HG03135 (cell line): ENCODE measurements around the gene ITGB5.

ENCODE experiments used
- ATAC-seq: cut with Tn5 transposase; IDR thresholded peaks from one replicate; pipeline ENCODE4 v1.9.1; 2021; ENCODE audit warnings: mild to moderate bottlenecking, moderate library complexity; ENCODE audit not compliant: unreplicated experiment

ITGB5 gene

DNA sequence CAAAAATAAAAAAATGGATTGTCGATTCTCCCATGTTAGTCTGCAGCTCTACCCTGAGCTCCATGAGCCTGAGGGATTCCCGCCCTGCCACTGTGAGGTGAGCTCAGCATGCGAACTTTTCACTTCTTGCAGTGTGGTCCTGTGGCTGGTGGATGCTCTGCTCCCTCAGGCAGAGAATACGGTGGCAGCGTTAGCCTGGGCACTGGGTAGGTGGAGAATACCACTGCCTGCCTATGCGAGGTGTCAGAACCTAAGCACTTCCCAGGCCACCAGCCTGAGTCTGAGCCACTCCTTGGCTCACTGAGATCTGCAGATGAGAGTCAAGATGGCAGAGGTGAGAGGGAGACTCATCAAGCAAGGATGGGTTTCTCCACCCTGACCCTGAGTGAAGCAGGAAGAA, 70.1 kb downstream of the ITGB5 start:
- no peak for ATAC-seq

DNA sequence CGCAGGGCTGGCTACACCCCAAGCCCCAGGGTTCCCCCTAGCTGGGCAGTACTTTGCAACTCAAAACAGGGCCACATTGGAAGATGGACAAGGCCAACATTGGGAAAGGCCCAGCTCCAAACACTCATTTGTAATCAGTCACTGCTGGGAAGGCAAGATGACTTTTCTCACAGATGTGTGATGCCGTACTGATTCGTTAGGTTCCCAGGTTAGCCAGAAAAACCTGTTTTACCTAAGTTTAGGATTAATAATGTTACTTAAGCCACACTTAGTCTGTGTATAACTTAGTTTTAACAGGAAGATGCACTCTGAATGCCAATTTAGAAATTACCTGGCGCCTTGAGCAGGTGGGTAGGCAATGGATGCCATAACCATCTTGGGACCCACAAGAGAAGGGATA, 71.0 kb downstream of the ITGB5 start:
- ATAC-seq, result no peak

DNA sequence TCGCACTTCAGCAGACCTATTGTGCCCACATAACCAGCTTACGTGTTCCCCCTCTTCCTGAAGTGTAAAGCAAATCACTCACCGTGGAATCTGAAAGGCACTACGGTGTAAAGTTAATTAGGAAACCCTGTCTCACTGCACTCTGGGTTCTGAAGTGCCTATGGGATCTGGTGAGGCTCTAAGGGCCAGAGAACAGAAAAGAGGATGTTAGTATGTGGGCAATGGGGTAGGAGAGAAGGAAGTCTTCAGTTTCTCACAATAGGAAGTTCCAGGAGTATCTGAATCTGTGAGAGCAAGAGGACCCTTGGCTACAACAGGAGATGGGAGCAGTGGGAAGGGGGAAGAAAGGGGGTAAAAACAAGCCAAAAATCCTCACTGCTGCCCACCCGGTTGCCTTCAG, 71.4 kb downstream of the ITGB5 start:
- ATAC-seq, result no peak

DNA sequence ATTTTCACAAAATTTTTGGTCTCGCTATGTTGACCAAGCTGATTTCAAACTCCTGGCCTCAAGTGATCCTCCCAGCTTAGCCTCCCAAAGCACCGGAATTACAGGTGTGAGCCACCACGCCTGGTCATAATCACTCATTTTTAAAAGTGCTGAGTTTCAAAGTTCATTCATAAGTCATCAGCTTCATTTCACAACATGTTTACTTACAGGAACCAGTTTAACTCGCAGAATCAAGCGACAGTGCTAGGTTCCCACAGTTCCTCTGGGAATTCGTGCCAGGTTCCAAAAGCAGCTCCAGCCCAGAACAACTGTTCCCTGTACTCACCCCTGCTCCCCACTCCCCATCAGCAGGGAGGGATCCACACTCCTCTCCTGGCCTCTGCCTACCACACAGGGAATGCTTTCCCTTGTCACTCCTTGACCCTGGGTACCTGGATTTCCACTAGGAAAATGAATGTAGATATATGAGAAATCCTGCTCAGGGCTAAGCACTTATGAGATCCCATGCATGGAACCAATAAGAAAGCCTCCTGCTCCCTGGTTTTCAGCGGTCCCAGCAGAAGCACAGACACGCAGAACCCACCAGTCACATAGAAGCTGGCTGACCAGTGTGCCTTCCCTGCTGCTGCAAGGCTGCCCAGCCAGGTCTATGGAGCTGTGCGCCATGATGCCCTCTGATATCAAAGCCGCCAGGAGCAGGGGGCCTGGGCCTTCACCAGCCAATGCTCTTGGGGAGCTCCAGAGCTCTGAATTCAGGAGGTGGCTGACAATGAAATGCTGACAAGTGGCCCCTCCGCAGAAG, 72.3 kb downstream of the ITGB5 start:
- ATAC-seq, result no peak

DNA sequence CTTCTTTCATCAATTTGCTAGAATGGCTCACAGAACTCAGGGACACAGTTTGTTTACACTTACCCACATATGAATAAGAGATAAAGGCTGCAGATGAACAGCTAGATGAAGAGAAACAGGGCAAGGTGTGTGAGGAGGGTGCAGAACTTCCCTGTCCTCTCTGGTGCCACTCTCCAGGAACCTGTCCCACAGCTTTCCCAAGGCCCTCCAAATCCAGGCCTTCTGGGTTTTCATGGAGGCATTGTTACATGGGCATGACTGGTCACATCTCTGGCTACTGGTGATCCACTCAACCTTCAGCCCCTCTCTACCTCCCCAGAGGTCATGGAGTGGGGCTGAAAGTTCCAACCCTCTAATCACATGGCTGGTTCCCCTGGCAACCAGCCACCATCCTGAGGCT, 73.6 kb downstream of the ITGB5 start:
- no peak for ATAC-seq

DNA sequence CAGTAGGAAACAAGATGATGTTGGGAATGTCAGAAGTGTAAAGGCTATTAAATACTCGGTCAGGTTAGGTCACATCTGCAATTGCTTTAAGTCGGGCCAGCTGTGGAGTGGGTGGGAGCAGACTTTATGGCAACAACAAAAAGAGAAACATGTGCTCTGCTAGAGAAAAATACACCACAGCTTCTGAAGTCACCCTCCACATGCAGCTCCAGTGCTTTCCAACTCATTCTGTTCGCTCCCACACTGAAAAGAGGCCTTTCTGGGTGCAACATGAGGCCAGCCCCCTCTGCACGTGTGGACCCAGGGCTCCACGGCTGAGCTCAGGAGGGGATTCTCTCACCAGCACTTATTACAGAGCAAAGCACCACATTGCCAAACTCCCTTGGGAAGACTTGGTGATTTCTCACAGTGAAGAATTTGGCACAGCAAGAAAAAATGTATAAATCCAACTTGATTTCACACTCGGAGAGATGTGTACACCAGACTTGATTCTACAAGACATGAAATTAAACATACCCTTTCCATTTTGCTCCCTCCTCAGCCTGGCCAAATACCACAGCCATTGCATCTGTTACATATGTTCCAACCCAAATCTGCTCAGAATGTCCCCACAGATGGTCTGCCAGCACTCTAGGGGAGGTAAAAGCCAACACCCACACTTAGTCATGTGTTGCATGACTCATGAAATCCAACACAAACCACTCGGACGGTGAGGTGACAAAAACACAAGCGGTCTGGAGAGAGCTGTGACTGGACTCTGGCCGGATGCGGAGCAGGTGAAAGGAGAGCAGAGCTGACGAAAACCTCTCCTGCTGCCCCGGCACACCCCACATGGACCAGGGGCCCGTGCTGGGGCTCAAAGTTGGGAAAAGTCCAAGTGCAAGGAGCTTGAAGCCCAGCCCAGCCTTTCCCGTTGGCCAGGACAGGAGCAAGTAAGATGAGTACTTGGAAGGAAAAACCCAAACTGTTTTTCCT, 74.6 kb downstream of the ITGB5 start:
- ATAC-seq, result no peak

DNA sequence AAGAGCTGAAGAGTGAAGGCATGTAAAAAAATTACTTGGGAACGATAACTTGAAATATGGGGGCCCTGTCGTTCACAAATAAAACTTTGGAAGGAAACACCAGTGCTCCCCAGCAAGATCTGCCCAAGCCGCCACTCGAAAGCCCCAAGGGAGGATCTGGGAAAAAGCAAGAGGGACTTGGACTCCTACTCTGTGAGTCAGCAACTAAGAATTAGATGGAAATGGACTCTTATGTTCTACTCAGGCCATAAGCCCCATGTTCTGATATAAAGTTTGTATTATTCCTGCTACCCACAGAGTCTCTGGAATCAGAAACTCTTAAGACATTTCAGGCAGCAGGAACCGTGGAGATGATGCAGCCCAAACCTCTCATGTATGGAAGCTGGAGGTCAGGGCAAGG, 75.7 kb downstream of the ITGB5 start:
- no peak for ATAC-seq

DNA sequence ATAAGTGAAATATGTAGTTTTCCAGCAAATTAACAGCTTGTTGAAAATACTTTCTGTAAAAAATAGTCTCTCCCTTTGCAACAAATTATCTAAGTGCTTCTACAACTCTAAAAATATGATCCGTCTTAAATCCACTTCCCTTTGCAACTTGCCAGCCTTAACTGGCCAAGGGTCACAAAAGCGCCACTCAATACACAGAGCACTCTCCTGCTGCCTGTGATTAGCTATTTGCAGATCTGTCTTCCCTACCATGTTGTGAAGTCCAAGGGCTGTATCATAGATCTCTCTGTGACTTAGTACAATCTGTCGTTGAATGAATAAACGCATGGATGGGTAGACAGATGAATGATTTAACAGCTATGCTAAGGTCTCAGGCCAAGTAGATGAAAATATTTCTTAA, 76.2 kb downstream of the ITGB5 start:
- ATAC-seq, result no peak

DNA sequence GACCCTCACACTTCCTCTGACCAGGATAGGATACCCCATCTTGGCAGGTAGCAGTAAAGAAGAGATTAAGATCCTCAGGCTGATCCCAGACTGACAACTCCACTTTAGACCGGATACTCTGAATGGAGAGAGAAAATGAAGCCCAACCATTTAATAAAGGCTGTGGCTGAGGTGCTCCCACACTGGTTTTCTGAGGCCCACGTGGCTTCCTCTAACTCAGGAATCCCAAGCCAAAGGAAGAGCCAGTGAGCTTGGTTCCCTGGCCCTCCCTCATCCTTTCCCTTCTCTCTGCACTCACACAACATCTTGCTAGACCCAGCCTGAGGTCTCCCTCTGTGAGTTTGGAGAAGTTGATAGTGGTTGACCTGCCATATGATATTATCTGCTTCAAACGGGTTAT, 78.1 kb downstream of the ITGB5 start:
- no peak for ATAC-seq

DNA sequence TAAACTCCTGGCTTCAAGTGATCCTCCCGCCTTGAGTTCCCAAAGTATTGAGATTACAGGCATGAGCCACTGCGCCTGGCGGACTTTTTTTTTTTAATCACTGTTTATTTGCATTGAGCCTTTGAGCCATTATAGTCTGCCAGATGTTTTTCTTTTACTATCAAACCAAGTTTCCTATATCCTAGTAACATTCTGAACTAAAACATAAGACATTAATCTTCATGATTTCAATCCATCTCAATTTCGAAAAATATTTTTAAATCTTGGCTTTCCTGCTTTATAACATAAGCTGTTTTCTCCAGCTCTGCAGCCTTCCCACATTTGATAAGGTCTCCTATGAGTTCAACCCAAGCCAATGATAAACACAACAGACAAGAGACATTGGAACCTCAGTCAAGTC, 81.5 kb downstream of the ITGB5 start:
- ATAC-seq, result no peak

DNA sequence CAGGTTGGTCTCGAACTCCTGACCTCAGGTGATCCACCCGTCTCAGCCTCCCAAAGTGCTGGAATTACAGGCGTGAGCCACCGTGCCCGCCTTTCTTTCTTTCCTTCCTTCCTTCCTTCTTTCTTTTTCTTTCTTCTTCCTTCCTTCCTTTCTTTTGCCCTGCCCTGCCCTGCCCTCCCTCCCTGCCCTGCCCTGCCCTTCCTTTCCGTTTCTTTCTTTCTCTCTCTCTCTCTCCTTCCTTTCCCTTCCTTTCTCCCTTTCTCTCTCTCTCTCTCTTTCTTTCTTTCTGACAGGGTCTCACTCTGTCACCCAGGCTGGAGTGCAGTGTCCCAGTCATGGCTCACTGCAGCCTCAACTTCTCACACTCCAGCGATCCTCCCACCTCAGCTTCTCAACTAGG, 82.3 kb downstream of the ITGB5 start:
- ATAC-seq, result no peak

DNA sequence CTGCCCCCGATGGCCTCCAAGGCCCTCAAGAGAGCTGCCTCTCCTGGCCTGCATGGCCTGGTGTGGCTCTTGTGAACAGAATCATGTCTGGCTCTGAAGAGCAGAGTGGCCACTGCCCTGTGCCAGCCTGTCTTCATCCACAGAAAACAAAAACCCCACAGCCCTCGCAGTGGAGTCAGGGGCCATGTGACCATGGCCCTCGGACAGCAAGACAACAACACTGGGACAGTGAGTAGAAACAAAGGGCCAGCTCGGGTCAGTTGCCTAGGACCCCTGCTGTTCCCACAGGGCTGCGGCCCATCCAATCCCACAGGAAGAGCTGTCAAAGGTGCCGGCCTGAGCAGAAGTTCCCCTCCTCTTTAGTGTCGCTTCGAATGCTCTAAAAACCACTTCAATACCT, 84.5 kb downstream of the ITGB5 start:
- no peak for ATAC-seq

DNA sequence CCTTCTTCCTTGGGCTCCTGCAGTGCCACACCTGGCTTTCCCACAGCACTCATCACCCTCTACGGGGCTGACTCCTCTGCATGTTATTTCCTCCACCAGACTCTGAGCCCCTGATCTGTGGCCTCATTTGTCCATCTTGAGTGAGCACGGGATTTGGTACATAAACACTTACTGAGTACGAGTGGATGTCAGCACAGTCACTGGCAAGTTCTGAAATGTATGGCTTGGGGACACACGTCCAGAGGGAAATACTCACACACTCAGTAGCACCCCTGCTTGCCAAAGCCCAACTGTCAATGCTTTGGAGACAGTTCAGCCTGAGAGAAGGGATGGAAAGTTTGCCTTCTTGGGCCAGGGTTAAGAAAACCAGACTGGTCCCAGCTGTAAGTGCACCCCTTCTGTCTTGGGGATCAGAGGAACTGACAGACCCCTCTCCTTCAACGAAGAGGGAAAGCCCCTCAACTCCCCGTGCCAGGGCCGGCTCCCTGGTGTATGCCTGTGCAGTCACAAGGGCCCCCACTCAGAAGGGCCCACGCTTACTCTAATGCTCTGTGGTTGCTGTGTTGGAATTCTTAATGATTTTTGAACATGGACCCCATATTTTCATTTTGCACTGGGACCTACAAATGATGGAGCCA, 85.0 kb downstream of the ITGB5 start:
- no peak for ATAC-seq

DNA sequence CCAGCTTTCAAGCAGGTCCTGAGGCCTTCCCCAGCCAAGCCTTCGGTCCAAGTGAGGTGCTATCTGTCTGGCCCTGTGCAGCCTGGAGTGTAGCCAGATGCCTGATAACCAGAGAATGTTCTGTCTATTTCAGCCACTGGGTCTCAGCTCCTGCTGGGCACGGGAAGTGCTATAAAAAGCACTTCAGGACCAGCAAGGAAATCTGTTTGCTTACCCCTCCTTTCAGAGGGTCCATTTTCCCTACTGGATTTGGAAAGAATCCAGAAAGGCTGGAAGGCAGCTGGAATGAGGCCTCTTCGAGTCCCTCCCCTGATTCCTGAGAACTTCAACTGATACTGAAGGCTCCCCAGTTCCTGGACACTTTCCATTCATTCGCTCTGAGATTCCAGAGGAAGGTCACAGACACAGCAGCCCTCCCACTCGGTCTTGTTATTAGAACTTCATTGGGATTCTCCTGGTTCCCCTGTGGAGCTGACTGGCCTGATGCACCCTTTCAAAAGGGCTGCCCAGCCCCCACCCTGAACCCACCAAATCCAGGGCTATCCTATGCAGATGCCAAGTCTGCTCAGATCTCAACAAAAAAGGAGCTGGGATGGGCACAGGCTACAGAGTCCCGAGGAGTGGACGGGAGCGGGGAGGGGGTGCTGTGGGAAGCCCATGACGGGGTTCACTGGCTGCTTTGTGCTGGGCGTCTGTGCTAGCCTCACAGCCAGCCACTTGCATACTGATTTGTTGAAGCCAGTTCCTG, 86.5 kb downstream of the ITGB5 start:
- ATAC-seq, result no peak

DNA sequence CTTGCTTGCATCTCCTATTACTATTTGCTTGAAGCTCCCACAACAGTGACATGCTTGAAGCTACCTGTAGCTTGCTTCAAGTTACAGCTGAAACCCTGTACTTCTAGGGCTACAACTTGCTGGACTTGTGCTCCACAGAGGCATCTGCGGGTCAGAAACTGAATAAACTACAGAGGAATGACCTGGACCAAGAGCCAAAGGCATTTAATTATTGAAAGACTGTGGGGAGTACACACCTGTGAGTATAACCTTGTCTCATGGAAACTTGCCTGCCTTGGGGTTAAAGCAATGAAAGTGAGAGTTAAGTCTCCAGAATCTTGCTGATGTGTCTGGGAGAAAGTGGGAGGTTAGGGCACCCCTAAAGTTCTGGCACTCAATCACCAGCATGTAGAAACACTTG, 87.1 kb downstream of the ITGB5 start:
- ATAC-seq, result no peak

DNA sequence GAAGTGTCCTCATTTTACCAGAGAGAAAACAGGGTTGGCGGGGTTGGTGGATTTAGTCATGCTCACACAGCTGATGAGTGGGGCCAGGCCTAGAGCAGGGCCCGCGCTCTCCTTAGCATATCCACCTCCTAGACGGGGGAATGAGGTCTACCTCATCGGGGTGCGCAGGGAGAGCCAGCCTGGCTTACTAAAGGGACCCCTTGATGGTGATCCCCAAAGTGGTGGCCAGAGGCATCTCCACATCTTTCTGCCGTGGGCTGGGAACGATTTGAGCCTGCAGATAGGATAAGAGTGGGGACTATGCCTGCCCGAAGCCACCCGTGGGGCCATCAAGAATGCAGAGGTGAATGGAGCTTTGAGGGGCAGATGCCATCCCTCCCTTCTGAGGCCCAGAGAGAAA, 87.5 kb downstream of the ITGB5 start:
- no peak for ATAC-seq

DNA sequence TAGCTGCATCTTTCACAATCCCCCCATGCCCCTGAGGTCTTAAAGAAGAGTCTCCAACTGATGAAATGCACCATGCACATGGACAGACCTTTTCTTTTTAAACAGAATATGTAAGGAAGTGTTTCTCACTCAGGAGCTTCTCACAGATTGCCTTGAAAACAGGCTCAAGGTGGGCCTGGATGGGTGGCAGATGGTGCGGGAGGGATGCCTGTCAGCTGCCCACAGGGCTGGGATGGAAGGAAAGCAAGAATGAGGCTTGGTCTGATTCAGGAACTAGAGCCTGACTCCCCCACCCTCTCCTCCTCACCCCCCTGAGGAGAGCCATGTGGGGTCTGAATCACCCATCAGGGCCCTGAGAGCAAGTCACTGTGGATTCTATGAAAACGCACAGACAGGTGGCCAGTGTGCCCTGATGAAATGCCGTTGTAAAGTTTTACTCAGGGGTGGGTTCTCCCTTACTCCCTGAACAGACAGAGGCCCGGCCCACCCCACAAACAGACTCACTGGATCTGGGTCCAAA, 89.7 kb downstream of the ITGB5 start:
- ATAC-seq, result no peak

DNA sequence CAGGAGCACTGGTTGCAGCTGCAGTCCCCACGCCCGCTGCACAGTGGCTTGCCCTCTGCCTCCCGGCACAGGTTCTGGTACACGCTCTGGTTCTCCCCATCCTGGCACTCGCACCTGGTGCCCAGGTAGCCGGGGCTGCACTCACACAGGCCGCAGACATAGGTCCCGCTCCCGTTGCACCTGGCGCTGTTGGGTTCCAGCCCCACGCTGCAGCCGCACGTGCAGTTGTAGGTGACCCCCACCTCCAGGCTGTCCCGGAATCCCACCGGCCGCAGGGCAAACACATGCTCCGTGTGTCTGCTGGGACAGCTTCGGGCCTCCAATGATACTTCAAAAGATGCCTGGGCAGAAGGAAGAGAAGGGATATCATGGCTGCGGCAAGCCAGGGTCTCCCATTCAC, 90.7 kb downstream of the ITGB5 start:
- ATAC-seq, result no peak

DNA sequence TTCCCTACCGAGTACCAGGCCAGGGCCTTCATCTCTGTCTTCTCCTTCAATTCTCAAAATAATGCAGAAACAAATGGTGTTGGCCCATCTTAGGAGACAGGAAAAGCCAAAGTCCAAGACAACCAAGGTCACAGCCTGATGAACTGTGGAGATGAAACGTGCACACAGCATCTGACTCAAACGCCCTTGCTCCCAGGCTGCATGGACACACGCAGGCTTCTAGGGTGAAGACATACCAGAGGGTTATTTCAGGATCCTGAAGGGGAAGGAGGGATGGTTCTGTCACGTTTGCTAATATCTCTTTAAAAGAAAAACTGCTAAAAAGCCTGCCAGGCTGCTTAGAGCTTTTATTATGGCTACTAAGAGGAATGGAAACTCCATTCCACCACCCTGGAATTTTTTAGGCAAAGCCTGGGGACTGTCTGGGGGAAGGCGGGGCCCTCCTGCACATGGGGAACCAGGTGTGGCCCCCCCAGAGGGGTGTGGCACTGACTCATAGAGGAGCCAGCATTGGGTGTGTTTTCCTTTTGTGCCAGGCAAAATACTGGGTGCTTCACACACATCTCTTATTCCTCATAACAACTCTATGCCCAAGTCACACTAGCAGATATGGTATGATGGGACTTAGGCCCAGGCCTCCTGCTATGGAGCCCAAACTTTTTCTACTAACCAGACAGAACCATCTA, 94.0 kb downstream of the ITGB5 start:
- ATAC-seq, result no peak
